Caki2 (cell line): Measurements from ENCODE around the gene SRD5A1. TPM values are rescaled to one million over a fixed set of nuclear protein-coding genes. Genes with fewer than 3 reads are reported as not detected.
A peak's percentile ranks its signal among the peaks of the same experiment; 100 is the strongest.

ENCODE experiments used
- DNase-seq: peaks from one replicate; pipeline ENCODE4 v3.0.0-alpha.2; 2015; ENCODE audit warnings: low read depth
- in situ Hi-C: cut with HindIII; loops from 2 replicates; pipeline ENCODE4 v1.10.0; 2016; ENCODE audit warnings: low sequenced_read_pairs, low pct_unique_long_range_greater_than_20kb, mixed read lengths
- total RNA-seq: library from RNA; depleted of rRNA; stranded (reverse); fragments of >200 nt; shearing (Covaris generic); gene quantifications from 2 replicates; pipeline ENCODE4 v1.2.3, GENCODE V29; 2014; ENCODE audit warnings: low replicate concordance

SRD5A1 gene
- total RNA-seq, 1 experiment from 2014 or later = 54.2 TPM

- in situ Hi-C loops = no loop called here
Measured at GRCh38 chr5:6673963-6674362, 40.7 kb downstream of the SRD5A1 start.

GRCh38 chr5:6674421-6674820, 41.2 kb downstream of the SRD5A1 start:
- no peak for DNase-seq
- in situ Hi-C loops = no loop called here

More at GRCh38 chr5:6673963-6674362, 40.7 kb downstream of the SRD5A1 start:
- DNase-seq = no peak

- in situ Hi-C loops = no loop called here
Measured at GRCh38 chr5:6674886-6675285, 41.6 kb downstream of the SRD5A1 start.

GRCh38 chr5:6675784-6676491, 42.7 kb downstream of the SRD5A1 start:
- DNase-seq = no peak
- in situ Hi-C loops = no loop called here

More at GRCh38 chr5:6674886-6675285, 41.6 kb downstream of the SRD5A1 start:
- DNase-seq = no peak

- peak; percentile 21 for DNase-seq
Measured at GRCh38 chr5:6676702-6677101, 43.5 kb downstream of the SRD5A1 start.

GRCh38 chr5:6678385-6678784, 45.1 kb downstream of the SRD5A1 start:
- in situ Hi-C loops = no loop called here
- no peak for DNase-seq

More at GRCh38 chr5:6676702-6677101, 43.5 kb downstream of the SRD5A1 start:
- in situ Hi-C loops = no loop called here

GRCh38 chr5:6680922-6681321, 47.7 kb downstream of the SRD5A1 start:
- no peak for DNase-seq
- in situ Hi-C loops = no loop called here

- in situ Hi-C loops = no loop called here
- DNase-seq = no peak
Measured at GRCh38 chr5:6681682-6682081, 48.4 kb downstream of the SRD5A1 start.

- DNase-seq = no peak
- in situ Hi-C loops = no loop called here
Measured at GRCh38 chr5:6682239-6682638, 49.0 kb downstream of the SRD5A1 start.

GRCh38 chr5:6683241-6683640, 50.0 kb downstream of the SRD5A1 start:
- DNase-seq = no peak
- in situ Hi-C loops = no loop called here

- in situ Hi-C loops = no loop called here
- no peak for DNase-seq
Measured at GRCh38 chr5:6684075-6684474, 50.8 kb downstream of the SRD5A1 start.

GRCh38 chr5:6686501-6686900, 53.3 kb downstream of the SRD5A1 start:
- no peak for DNase-seq
- in situ Hi-C loops = no loop called here

- in situ Hi-C loops = no loop called here
- DNase-seq = no peak
Measured at GRCh38 chr5:6686915-6687409, 53.7 kb downstream of the SRD5A1 start.

GRCh38 chr5:6687505-6687904, 54.3 kb downstream of the SRD5A1 start:
- in situ Hi-C loops = no loop called here
- DNase-seq = no peak

GRCh38 chr5:6692906-6693305, 59.7 kb downstream of the SRD5A1 start:
- DNase-seq = no peak
- in situ Hi-C loops = no loop called here

GRCh38 chr5:6698696-6699095, 65.5 kb downstream of the SRD5A1 start:
- no peak for DNase-seq
- in situ Hi-C loops = no loop called here

- no peak for DNase-seq
Measured at GRCh38 chr5:6699357-6699756, 66.1 kb downstream of the SRD5A1 start.

GRCh38 chr5:6700074-6700684, 66.9 kb downstream of the SRD5A1 start:
- in situ Hi-C loops = no loop called here
- DNase-seq = no peak

More at GRCh38 chr5:6699357-6699756, 66.1 kb downstream of the SRD5A1 start:
- in situ Hi-C loops = no loop called here

- in situ Hi-C loops = no loop called here
- DNase-seq = no peak
Measured at GRCh38 chr5:6700685-6701355, 67.6 kb downstream of the SRD5A1 start.
